H9 (cell line): ENCODE results near the gene METTL27. TPM values are rescaled to one million over a fixed set of nuclear protein-coding genes. Genes with fewer than 3 reads are reported as not detected.

Source experiments
- DNase-seq: peaks from one replicate; pipeline ENCODE4 v3.0.0-alpha.2; 2017
- H2AFZ ChIP-seq: one replicate; pipeline ENCODE4 v1.6.1; 2013; ENCODE audit warnings: mild to moderate bottlenecking, low read length, control low read depth, moderate library complexity
- H2AK5ac ChIP-seq: 2 replicates; pipeline ENCODE4 v1.6.1; 2013; ENCODE audit warnings: low read length, control low read depth, mixed read lengths; ENCODE audit not compliant: insufficient read length
- H2BK120ac ChIP-seq: one replicate; pipeline ENCODE4 v1.6.1; 2013; ENCODE audit warnings: low read depth, mild to moderate bottlenecking, low read length, control low read depth, inconsistent platforms; ENCODE audit not compliant: poor library complexity, severe bottlenecking
- H2BK12ac ChIP-seq: 2 replicates; pipeline ENCODE4 v1.6.1; 2013; ENCODE audit warnings: low read length, control low read depth, mixed read lengths, low read depth; ENCODE audit not compliant: insufficient read length
- H2BK15ac ChIP-seq: 2 replicates; pipeline ENCODE4 v1.6.1; 2013; ENCODE audit warnings: low read depth, low read length, control low read depth
- H2BK20ac ChIP-seq: one replicate; pipeline ENCODE4 v1.6.1; 2013; ENCODE audit warnings: low read depth, mild to moderate bottlenecking, low read length, control low read depth, inconsistent platforms; ENCODE audit not compliant: poor library complexity, severe bottlenecking
- H2BK5ac ChIP-seq: 2 replicates; pipeline ENCODE4 v1.6.1; 2013; ENCODE audit warnings: low read length, control low read depth, mixed read lengths; ENCODE audit not compliant: insufficient read length
- H3K14ac ChIP-seq: 2 replicates; pipeline ENCODE4 v1.6.1; 2013; ENCODE audit warnings: low read length, control low read depth; ENCODE audit not compliant: insufficient read depth
- H3K18ac ChIP-seq: 2 replicates; pipeline ENCODE4 v1.6.1; 2013; ENCODE audit warnings: low read depth, mild to moderate bottlenecking, mixed read lengths, low read length, control low read depth; ENCODE audit not compliant: insufficient read length
- H3K23ac ChIP-seq: 2 replicates; pipeline ENCODE4 v1.6.1; 2013; ENCODE audit warnings: low read length, control low read depth, mixed read lengths, low read depth; ENCODE audit not compliant: insufficient read length
- H3K23me2 ChIP-seq: 2 replicates; pipeline ENCODE4 v1.6.1; 2013; ENCODE audit warnings: low read depth, mild to moderate bottlenecking, mixed read lengths, low read length, control low read depth; ENCODE audit not compliant: insufficient read length, poor library complexity, severe bottlenecking
- H3K27ac ChIP-seq: 2 replicates; pipeline ENCODE4 v1.5.1; 2013; ENCODE audit warnings: low read length, control low read depth, mixed read lengths, low read depth; ENCODE audit not compliant: insufficient read length
- H3K27me3 ChIP-seq: 2 replicates; pipeline ENCODE4 v1.6.1; 2013; ENCODE audit warnings: low read length, control low read depth, inconsistent platforms; ENCODE audit not compliant: insufficient read depth
- H3K4ac ChIP-seq: 2 replicates; pipeline ENCODE4 v1.6.1; 2013; ENCODE audit warnings: low read depth, mild to moderate bottlenecking, control low read depth, inconsistent platforms, low read length, moderate library complexity
- H3K4me1 ChIP-seq: 2 replicates; pipeline ENCODE4 v1.6.1; 2013; ENCODE audit warnings: low read length, control low read depth, inconsistent platforms; ENCODE audit not compliant: insufficient read depth
- H3K4me2 ChIP-seq: 2 replicates; pipeline ENCODE4 v1.6.1; 2013; ENCODE audit warnings: low read length, control low read depth, mixed read lengths; ENCODE audit not compliant: insufficient read length, insufficient read depth
- H3K56ac ChIP-seq: 2 replicates; pipeline ENCODE4 v1.6.1; 2013; ENCODE audit warnings: low read depth, mild to moderate bottlenecking, mixed read lengths, low read length, control low read depth; ENCODE audit not compliant: insufficient read length
- H3K79me1 ChIP-seq: 2 replicates; pipeline ENCODE4 v1.6.1; 2013; ENCODE audit warnings: low read depth, mild to moderate bottlenecking, moderate library complexity, low read length, control low read depth, inconsistent platforms; ENCODE audit not compliant: insufficient read depth, poor library complexity, severe bottlenecking
- H3K79me2 ChIP-seq: 2 replicates; pipeline ENCODE4 v1.6.1; 2013; ENCODE audit warnings: low read length, control low read depth, inconsistent platforms; ENCODE audit not compliant: insufficient read depth
- H3K9ac ChIP-seq: 2 replicates; pipeline ENCODE4 v1.6.1; 2013; ENCODE audit warnings: low read length, control low read depth, mixed read lengths; ENCODE audit not compliant: insufficient read length; ENCODE audit errors: extremely low read depth
- H3K9me3 ChIP-seq: one replicate; pipeline ENCODE4 v1.6.1; 2013; ENCODE audit warnings: low read depth, low read length, inconsistent platforms; ENCODE audit not compliant: control insufficient read depth
- H3T11ph ChIP-seq: one replicate; pipeline ENCODE4 v1.6.1; 2013; ENCODE audit warnings: mild to moderate bottlenecking, low read length, control low read depth, inconsistent platforms
- H4K20me1 ChIP-seq: one replicate; pipeline ENCODE4 v1.6.1; 2013; ENCODE audit not compliant: control insufficient read depth, insufficient read length, insufficient read depth
- H4K5ac ChIP-seq: 2 replicates; pipeline ENCODE4 v1.6.1; 2013; ENCODE audit warnings: low read depth, mild to moderate bottlenecking, mixed read lengths, low read length, control low read depth; ENCODE audit not compliant: insufficient read length
- H4K8ac ChIP-seq: replicated peaks from 2 replicates; pipeline ENCODE4 v1.6.1; 2013; ENCODE audit warnings: low read length, control low read depth, mixed read lengths, low read depth; ENCODE audit not compliant: insufficient read length
- H4K91ac ChIP-seq: 2 replicates; pipeline ENCODE4 v1.6.1; 2013; ENCODE audit warnings: low read depth, mild to moderate bottlenecking, moderate library complexity, mixed read lengths, low read length, control low read depth; ENCODE audit not compliant: insufficient read length
- H3K27ac Mint-ChIP-seq, 3 experiments: 2 replicates in 2 of 3; 3 replicates in 1 of 3; pipeline ENCODE4 v1.8.0; 2020 to 2021; ENCODE audit warnings: mixed read lengths in 3 of 3, mild to moderate bottlenecking in 1 of 3, moderate library complexity in 1 of 3
- H3K27me3 Mint-ChIP-seq: 2 replicates; pipeline ENCODE4 v1.8.0; 2021; ENCODE audit warnings: low read depth, mild to moderate bottlenecking, moderate library complexity, mixed read lengths
- H3K36me3 Mint-ChIP-seq, 3 experiments: 2 replicates in 2 of 3; 3 replicates in 1 of 3; pipeline ENCODE4 v1.8.0; 2020 to 2021; ENCODE audit warnings: low read depth in 3 of 3, mixed read lengths in 3 of 3; ENCODE audit not compliant: insufficient read depth in 1 of 3
- H3K4me1 Mint-ChIP-seq, 2 experiments: 2 replicates each; pipeline ENCODE4 v1.8.0; 2020; ENCODE audit warnings: mixed read lengths in 2 of 2
- H3K4me3 Mint-ChIP-seq, 2 experiments: 2 replicates in 1 of 2; 3 replicates in 1 of 2; pipeline ENCODE4 v1.8.0; 2020 to 2021; ENCODE audit warnings: mild to moderate bottlenecking in 2 of 2, mixed read lengths in 2 of 2, moderate library complexity in 1 of 2
- H3K9me3 Mint-ChIP-seq, 2 experiments: 2 replicates in 1 of 2; 3 replicates in 1 of 2; pipeline ENCODE4 v1.8.0; 2020; ENCODE audit warnings: mild to moderate bottlenecking in 2 of 2, mixed read lengths in 2 of 2, moderate library complexity in 1 of 2
- CTCF ChIP-seq: fragments of 200-600 bp; sonication (generic); conservative IDR thresholded peaks from 3 replicates; pipeline ENCODE4 v1.8.0; 2021; ENCODE audit warnings: antibody characterized with exemption, mild to moderate bottlenecking
- WGBS: extraction: QIAGEN DNeasy Blood & Tissue Kit; methylation state at CpG from one replicate; pipeline ENCODE4 v1.1.7; 2013; ENCODE audit warnings: missing lambda C conversion rate, low lambda C conversion rate, mixed read lengths; ENCODE audit not compliant: insufficient read length; ENCODE audit errors: extremely low coverage; 5-methylcytosine and 5-hydroxymethylcytosine counted together
- total RNA-seq: library from RNA; stranded (reverse); gene quantifications from 2 replicates; pipeline ENCODE4 v1.2.1, GENCODE V29; 2021

The METTL27 gene
- total RNA-seq, 1 experiment from 2014 or later, result 13.5 TPM

- no peak for TF ChIP-seq CTCF
- Histone ChIP-seq H4K5ac (no peak overlapping the region), H3K79me1 (no peaks in the 10 kb centered on the region), H2BK5ac (no peak overlapping the region), H2AFZ (no peak overlapping the region), H3K23me2 (no peaks in the 10 kb centered on the region), H4K8ac (no peak overlapping the region), H3K27ac (no peak overlapping the region), H3K14ac (no peak overlapping the region; the same call in 1 of the 2 replicates), H3T11ph (no peak overlapping the region), H3K23ac (no peak overlapping the region), H3K4me1 (no peaks in the 10 kb centered on the region), H4K20me1 (no peaks in the 10 kb centered on the region), H3K27me3 (no peaks in the 10 kb centered on the region), H3K4ac (no peak overlapping the region), H3K56ac (no peak overlapping the region), H3K4me2 (no peak overlapping the region), H2BK12ac (no peak overlapping the region), H2BK15ac (no peak overlapping the region), H3K9ac (no peak overlapping the region), H2AK5ac (no peak overlapping the region), H4K91ac (no peak overlapping the region), H3K18ac (no peak overlapping the region), H2BK20ac (no peak overlapping the region), H3K9me3 (no peaks in the 10 kb centered on the region), H3K79me2 (no peaks in the 10 kb centered on the region), H2BK120ac (no peak overlapping the region)
- Mint-ChIP-seq H3K36me3 (no peaks in the 10 kb centered on the region), H3K9me3 (no peaks in the 10 kb centered on the region), H3K27me3 (peaks cover 8% of the 10 kb centered on the region), H3K4me1 (peaks cover 4 to 8% of the 10 kb centered on the region in 2 experiments; a peak in 3 of 4 replicates), H3K27ac (no peak overlapping the region; a peak in 1 of 7 replicates), H3K4me3 (no peak overlapping the region)
- WGBS, result no CpG with 5 or more reads among the region's 18 CpGs
- no peak for DNase-seq
Observed at GRCh38 chr7:73879977-73880681, 37.8 kb upstream of the METTL27 start.
